K562 (cell line): Measurements from ENCODE around the gene MAP1S. TPM values are rescaled to one million over a fixed set of nuclear protein-coding genes. Genes with fewer than 3 reads are reported as not detected.
A peak's percentile ranks its signal among the peaks of the same experiment; 100 is the strongest.

Experiments
- AFF1 ChIP-seq, 2 experiments: fragments of 450-650 bp; IDR thresholded peaks; 2 replicates each; pipeline ENCODE4 v1.6.1; 2018; ENCODE audit warnings: mild to moderate bottlenecking in 2 of 2, low read depth in 1 of 2; ENCODE audit not compliant: partially characterized antibody in 2 of 2
- CBX3 ChIP-seq, 2 experiments: IDR thresholded peaks; 1 replicate in 1 of 2; 2 replicates in 1 of 2; pipeline ENCODE4 v1.6.1; 2012; ENCODE audit warnings: inconsistent platforms in 2 of 2, low read length in 2 of 2, borderline replicate concordance in 1 of 2, control low read depth in 1 of 2
- MAZ ChIP-seq, 2 experiments: fragments of 450-650 bp in 1 of 2; sonication (generic) in 1 of 2; formaldehyde crosslinking; IDR thresholded peaks in 1 of 2; conservative IDR thresholded peaks in 1 of 2; 2 replicates each; pipeline versions ENCODE4 v1.4.0 to v1.5.0; 2020; ENCODE audit warnings: mild to moderate bottlenecking in 1 of 2, missing genetic modification reagents in 1 of 2
- MNT ChIP-seq, 2 experiments: fragments of 450-650 bp; conservative IDR thresholded peaks; 2 replicates each; pipeline ENCODE4 v1.6.1; 2017; ENCODE audit warnings: mild to moderate bottlenecking in 2 of 2, moderate library complexity in 2 of 2
- SIX5 ChIP-seq, 2 experiments: IDR thresholded peaks; 2 replicates each; pipeline ENCODE4 v1.6.1; 2011; ENCODE audit warnings: low read length in 2 of 2, borderline replicate concordance in 1 of 2, low read depth in 1 of 2, mild to moderate bottlenecking in 1 of 2, moderate library complexity in 1 of 2; ENCODE audit not compliant: insufficient read depth in 1 of 2
- TRIM28 ChIP-seq: fragments of 450-650 bp; IDR thresholded peaks from 2 replicates; pipeline ENCODE4 v1.6.1; 2017
- ZFP36 ChIP-seq: fragments of 150-350 bp; IDR thresholded peaks from 2 replicates; pipeline ENCODE4 v1.6.1; 2018; ENCODE audit warnings: low read length, low read depth; ENCODE audit not compliant: partially characterized antibody
- ZNF444 ChIP-seq: fragments of 250-450 bp; sonication (Bioruptor Pico); IDR thresholded peaks from 2 replicates; pipeline ENCODE4 v1.4.0; 2020; ENCODE audit warnings: mild to moderate bottlenecking, moderate library complexity
- polyA plus RNA-seq, 8 experiments: library from polyadenylated mRNA; depleted of rRNA in 4 of 8; stranded (reverse) in 5 of 8; unstranded in 3 of 8; fragments of >200 nt; fragmentation: Nextera tagmentation in 2 of 8; fragmentation: Illumina TruSeq in 1 of 8; extraction: Ambion mirVana in 2 of 8; extraction: Trizol in 1 of 8; gene quantifications; 2 replicates each; pipeline versions ENCODE4 v1.2.1 to v1.2.3, GENCODE V29; 2011 to 2014; ENCODE audit warnings: inconsistent platforms in 1 of 8, missing spikeins in 1 of 8
- total RNA-seq, 7 experiments: library from RNA; depleted of rRNA in 6 of 7; stranded (reverse); fragments of >200 nt in 6 of 7; fragmentation: Illumina TruSeq in 2 of 7; extraction: Trizol in 2 of 7; gene quantifications; 2 replicates each; pipeline versions ENCODE4 v1.2.1 to v1.2.3, GENCODE V29; 2011 to 2021; ENCODE audit warnings: low replicate concordance in 1 of 7
- TF ChIP-seq, protein P1 (sequence below), 2 experiments: fragments of 450-650 bp; formaldehyde crosslinking in 1 of 2; IDR thresholded peaks; 2 replicates each; pipeline versions ENCODE4 v1.4.0 to v1.6.1; 2014 to 2020; ENCODE audit warnings: mild to moderate bottlenecking in 2 of 2, borderline replicate concordance in 1 of 2, low read depth in 1 of 2
- TF ChIP-seq, protein P2 (sequence below): fragments of 450-650 bp; IDR thresholded peaks from 2 replicates; pipeline ENCODE4 v1.6.1; 2014; ENCODE audit warnings: low read depth, mild to moderate bottlenecking, moderate library complexity, borderline replicate concordance

The MAP1S gene
- total and polyA plus RNA-seq, 9 of the 15 experiments (the other 6 are each of a cell fraction or from before 2014, with no cell fraction given): 2.0 to 81.0 (median 9.5) TPM

- TF ChIP-seq, protein P1, sequence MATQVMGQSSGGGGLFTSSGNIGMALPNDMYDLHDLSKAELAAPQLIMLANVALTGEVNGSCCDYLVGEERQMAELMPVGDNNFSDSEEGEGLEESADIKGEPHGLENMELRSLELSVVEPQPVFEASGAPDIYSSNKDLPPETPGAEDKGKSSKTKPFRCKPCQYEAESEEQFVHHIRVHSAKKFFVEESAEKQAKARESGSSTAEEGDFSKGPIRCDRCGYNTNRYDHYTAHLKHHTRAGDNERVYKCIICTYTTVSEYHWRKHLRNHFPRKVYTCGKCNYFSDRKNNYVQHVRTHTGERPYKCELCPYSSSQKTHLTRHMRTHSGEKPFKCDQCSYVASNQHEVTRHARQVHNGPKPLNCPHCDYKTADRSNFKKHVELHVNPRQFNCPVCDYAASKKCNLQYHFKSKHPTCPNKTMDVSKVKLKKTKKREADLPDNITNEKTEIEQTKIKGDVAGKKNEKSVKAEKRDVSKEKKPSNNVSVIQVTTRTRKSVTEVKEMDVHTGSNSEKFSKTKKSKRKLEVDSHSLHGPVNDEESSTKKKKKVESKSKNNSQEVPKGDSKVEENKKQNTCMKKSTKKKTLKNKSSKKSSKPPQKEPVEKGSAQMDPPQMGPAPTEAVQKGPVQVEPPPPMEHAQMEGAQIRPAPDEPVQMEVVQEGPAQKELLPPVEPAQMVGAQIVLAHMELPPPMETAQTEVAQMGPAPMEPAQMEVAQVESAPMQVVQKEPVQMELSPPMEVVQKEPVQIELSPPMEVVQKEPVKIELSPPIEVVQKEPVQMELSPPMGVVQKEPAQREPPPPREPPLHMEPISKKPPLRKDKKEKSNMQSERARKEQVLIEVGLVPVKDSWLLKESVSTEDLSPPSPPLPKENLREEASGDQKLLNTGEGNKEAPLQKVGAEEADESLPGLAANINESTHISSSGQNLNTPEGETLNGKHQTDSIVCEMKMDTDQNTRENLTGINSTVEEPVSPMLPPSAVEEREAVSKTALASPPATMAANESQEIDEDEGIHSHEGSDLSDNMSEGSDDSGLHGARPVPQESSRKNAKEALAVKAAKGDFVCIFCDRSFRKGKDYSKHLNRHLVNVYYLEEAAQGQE (IDR thresholded peaks at IDR 0.05; ENCODE audit: borderline replicate concordance): peak; percentile 64
- TF ChIP-seq, protein P1 (CRISPR knock-in tag; IDR thresholded peaks at IDR 0.05; ENCODE audit: low read depth): no peak
- TF ChIP-seq, protein P2, sequence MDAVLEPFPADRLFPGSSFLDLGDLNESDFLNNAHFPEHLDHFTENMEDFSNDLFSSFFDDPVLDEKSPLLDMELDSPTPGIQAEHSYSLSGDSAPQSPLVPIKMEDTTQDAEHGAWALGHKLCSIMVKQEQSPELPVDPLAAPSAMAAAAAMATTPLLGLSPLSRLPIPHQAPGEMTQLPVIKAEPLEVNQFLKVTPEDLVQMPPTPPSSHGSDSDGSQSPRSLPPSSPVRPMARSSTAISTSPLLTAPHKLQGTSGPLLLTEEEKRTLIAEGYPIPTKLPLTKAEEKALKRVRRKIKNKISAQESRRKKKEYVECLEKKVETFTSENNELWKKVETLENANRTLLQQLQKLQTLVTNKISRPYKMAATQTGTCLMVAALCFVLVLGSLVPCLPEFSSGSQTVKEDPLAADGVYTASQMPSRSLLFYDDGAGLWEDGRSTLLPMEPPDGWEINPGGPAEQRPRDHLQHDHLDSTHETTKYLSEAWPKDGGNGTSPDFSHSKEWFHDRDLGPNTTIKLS: peak; percentile 36; the same call in 1 of the 2 replicates
- peak in 1 of 2 experiments; percentile 42; a peak in 2 of 4 replicates for TF ChIP-seq MNT (conservative IDR thresholded peaks at IDR 0.05)
- peak; percentile 12 for TF ChIP-seq ZFP36
- peak in 1 of 2 experiments; percentile 75 for TF ChIP-seq AFF1 (IDR thresholded peaks at IDR 0.05; ENCODE audit: low read depth in 1 of 2, partially characterized antibody in 2 of 2)
- peak; percentile 87; the same call in 1 of the 2 replicates for TF ChIP-seq TRIM28
- no peak for TF ChIP-seq MAZ (CRISPR knock-in tag; conservative IDR thresholded peaks at IDR 0.05 in 1 of 2, IDR thresholded peaks at IDR 0.05 in 1 of 2)
- peak; percentile 43; the same call in 1 of the 2 replicates for TF ChIP-seq ZNF444 (CRISPR knock-in tag)
- peak; percentile 77 to 80; a peak in 3 of 4 replicates for TF ChIP-seq SIX5 (IDR thresholded peaks at IDR 0.05; ENCODE audit: borderline replicate concordance in 1 of 2, insufficient read depth in 1 of 2, low read depth in 1 of 2, low read length in 2 of 2)
- TF ChIP-seq CBX3 (IDR thresholded peaks at IDR 0.05; ENCODE audit: borderline replicate concordance in 1 of 2, low read length in 2 of 2): peak in 1 of 2 experiments; percentile 96; a peak in 2 of 3 replicates
Observed at GRCh38 chr19:17671906-17672305, 47.4 kb upstream of the MAP1S start (continued).
